NCI-H345 treated with DMSO at 0.1 percent for 48 hours (cell line): Measurements from ENCODE around the gene HS3ST3B1.

Experiments
- DNase-seq: peaks from one replicate; lab custom pipeline; 2025; ENCODE audit not compliant: unreplicated experiment; lab: John Stamatoyannopoulos, UW

The HS3ST3B1 gene

DNA sequence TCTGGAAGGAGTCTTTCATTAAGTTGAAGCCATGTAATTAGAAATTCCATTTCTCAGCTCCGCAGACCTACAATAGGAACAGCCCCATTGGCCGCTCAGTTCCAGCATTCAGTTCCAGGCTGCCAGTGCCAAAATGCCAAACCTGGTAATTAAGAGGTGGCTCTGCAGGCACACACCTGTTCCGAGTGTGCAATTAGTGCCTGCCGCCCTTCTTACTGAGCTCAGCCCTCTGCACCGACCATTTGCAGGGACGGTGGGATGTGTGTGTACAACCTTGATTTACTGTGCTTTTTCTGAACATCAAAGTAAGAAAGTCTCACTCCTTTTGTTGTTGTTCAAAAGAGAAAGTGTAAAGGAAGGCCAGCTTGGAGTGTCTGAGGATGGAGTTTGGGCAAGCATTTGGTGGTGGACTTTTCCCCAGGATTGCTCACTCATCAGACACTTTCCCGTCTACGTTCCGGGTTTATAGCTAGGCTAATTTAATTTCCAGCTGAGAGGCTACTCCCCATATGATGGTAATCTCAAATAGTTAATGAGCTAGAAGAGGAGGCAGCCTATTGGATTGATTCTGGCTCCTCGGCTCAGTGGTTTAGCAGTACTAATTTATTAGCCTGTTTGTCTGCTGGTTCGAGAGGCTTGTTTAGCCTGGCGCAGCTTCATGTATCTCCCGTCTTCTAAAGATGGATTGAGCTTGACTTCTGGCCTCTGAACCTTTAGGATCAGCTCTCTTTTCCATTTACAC lies 20.0 kb downstream of the HS3ST3B1 start:
- DNase-seq, result no peak

DNA sequence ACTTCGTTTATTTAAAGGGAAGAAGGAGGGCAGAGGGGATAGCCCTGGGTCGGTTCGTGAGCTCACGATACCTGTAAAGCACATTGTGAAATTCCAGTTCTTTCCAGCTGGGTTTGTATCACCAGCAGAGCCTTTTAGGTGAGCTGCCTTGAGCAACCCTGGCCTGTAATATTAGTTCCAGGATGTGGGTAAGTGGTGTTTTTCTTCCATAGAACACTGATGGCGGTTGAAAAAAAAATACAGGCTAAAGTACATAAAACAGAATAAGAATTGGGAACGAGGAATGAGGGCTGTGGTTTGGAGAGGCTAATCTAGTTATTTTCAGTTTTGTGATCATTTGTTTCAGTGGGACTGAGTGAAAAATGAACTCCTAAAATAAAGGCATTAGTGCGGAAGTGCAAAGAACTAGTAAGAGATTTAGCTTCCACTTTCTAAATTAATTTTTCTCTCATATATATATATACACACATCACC lies 20.6 kb downstream of the HS3ST3B1 start:
- DNase-seq, result no peak

DNA sequence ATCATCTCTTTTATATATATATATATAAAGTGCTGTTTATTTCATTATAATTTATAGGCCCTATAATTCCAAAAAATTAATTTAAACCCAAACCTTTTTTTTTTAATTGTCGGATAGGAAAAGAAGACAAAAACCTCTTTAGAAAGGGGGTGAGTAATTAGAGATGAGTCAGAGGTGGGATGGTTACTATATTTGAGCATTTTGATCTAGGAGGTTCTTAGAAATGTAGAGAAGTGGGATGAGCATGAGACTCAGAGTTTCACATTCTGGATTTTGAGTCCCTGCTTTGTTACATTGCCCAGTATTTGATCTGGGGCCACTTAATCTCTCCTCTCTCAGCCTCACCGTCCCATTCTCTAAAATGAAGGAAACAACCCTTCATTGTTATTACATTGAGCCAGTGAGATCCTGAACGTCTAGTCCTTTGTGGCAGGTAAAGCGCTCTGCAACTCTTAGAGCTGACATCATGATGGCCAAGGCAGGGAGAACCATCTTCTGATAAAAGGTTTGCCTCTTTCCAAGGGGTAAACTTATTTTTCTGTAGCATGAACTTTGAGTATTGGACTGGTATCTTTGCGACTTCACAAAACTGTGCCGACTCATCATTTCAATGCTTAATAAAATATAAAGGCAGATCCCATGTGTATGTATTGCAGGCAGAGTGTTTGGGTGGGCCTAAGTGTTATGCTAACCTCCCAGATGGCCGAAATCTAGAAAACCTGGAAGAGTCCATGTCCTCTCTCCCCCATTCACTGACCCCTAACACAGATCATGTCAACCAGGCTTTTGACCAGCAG lies 21.3 kb downstream of the HS3ST3B1 start:
- DNase-seq, result no peak

DNA sequence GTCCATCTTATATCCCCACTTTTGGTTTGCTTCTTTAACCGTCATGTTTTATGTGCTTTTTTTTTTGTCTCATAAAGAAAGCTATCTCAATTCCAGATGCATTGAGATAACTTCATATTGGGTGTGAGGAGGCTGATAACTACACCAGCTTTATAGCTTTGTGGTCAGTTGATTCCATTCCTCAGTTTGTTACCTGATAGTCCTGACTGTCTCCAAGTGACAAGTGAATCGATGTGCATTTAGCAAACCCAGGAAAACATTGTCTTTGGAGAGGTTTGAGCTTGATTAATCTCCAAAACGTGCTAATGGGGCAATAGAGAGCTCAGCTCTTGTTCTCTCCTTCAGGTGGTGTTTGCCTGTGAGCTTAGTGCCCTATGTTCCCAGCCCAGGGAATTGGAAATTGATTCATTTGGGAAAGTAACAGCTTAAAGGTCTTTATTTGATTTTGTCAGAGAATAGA lies 22.7 kb downstream of the HS3ST3B1 start:
- DNase-seq, result no peak

DNA sequence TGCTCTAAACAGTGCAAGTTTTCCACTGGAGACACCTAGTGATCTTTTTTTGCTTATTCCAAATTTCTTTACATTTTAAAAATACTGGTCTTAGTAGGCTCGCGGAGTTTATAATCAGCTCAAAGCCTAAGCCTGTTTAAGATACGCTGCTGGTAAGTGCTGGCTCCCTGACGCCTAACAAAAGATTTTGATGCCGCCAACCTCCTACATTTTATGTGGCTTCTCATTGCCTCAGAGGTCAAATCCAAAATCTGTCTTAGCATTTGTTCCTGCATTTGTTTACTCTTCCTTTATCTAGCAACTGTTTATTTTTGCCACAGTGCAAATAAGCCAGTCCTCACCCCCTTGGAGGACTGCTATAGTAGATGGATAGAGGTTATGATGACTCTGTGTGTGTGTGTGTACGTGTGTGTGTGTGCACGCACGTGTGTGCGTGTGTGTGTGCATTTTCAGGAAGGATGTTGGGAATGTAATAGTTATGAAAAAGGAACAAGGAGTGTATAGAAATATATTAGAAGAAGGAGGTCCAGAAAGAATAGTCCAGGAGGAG lies 24.8 kb downstream of the HS3ST3B1 start:
- DNase-seq, result no peak

DNA sequence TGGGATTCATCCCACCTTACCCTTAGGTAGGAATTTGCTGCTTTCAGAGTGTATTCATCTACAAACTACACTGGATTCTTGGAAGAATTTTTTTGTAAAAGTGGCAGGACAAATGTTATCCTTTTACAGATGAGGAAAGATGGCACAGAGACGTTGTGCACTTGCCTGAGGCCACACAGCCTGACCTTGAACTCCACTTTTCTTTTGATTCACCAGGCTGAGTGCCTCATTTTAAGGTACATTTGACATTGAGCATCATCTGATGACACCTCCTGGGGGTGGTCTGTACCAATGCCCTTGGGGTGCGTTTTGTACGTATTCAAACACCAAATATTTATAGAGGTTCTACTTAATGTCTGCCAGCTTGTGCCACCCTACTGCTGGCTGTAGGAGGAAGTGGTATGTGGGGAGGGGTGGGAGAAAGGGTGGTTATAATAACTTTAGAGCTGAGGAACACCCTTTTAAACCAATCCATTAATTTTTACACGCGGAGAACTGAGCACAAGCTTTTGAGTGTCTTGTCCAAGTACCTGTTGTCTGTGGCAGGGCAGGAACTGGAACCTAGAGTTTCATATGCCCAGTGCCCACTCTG lies 29.1 kb downstream of the HS3ST3B1 start:
- no peak for DNase-seq

DNA sequence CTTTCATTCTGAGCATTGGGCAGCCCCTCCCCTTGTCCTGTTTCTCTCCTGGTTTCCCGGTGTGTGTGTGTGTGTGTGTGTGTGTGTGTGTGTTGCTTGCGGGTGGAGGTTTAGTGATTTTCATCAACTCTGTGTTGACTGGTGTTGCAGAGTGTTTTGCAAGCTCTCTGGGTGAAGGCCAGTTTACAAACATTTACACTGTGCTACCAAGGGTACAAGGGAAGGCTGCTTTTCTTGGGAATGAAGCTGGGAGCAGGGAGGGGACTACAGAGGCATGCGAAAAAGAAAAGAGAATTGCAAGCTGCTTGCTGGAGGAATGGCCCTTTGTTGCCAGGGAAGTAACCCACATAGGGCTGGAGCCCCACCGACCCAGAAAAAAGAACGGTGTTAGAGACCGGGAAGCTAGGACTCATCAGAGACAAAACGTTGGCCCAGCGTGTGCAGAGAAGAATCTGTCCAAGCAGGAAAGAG lies 29.6 kb downstream of the HS3ST3B1 start:
- no peak for DNase-seq

DNA sequence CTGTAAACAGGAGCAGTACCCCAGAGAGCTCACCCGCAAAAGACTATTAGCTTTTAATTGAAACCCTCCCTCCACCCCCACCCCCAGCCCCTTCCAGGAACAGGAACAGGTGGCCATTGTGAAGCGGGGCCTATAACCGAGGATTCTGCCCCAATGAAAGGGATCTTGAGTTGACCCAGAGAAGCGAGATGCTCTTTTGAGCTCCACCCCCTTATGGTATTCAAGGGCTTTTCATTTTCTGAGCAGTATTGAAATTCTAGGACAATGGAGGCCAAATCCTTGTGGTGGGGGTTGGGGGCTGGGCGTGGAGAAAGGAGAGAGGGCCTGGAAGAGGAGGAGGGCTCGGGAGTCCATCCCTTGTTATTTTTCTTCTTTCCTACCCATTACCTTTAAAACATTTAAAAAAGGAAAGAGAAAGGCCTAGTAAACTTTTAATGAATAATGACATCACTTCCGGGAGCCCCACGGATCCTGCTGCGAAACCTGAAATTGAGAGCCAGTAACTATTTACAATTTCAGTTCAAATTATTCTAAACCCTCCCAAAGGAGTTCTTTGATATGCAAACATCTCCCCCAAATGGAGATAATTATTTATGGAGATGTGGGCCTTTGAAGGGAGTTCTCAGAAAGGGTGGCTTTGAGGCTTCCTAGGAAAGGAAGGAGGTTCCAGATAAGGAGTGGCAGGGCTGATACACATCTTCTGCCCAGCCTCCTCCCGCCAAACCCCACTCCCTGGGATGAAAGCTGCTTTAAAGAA lies 30.5 kb downstream of the HS3ST3B1 start:
- DNase-seq, result no peak

DNA sequence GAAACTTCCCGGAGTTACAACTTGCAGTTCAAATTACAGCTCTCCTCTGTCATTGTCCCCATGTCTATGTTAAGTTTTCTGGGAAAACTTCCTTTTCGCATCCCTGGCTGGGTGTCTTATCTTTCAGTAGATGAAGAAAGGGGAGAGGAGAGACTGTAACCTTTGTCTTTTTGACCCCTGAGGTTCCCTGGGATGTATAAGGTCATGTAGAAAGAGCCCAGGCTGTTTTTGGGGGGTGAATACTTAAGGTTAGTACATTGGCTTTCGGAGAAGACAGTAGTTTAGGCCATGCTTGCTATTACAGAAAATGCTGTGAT lies 31.1 kb downstream of the HS3ST3B1 start:
- no peak for DNase-seq

DNA sequence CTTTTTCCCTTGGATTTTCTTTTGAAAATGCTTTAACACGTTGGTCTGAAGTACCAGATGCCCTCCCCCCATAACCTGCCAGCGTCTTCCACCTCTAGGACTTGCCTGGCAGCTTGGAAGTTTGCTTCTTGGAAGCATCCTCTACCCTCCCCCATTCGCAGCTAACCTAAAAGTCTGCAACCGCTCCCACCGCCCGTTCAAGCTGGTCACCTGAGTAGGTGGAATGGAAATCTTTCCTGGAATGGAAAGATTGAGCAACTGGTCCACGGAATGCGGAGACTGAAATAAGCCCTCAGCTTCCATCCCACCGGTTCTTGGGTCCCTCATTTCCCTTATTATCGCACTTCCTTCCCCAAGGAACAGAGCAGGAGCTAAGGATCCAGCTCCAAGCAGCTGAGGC lies 31.4 kb downstream of the HS3ST3B1 start:
- DNase-seq, result no peak

DNA sequence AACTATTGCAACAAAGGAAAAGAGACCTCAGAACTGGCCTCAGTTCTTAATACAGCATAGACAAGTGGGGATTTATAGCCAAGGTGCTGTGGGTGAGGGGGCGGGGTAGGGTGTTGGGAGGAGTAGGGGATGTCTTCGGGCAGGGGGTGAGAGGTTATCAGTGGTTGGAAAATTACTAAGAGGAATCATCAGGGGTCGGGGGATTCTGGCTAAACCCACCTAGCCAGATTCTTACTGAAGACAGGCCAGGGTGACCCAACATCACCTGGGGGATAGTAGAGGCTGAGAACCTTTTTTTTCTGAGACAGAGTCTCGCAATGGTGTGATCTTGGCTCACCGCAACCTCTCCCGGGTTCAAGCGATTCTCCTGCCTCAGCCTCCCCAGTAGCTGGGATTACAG lies 32.6 kb downstream of the HS3ST3B1 start:
- DNase-seq, result no peak

DNA sequence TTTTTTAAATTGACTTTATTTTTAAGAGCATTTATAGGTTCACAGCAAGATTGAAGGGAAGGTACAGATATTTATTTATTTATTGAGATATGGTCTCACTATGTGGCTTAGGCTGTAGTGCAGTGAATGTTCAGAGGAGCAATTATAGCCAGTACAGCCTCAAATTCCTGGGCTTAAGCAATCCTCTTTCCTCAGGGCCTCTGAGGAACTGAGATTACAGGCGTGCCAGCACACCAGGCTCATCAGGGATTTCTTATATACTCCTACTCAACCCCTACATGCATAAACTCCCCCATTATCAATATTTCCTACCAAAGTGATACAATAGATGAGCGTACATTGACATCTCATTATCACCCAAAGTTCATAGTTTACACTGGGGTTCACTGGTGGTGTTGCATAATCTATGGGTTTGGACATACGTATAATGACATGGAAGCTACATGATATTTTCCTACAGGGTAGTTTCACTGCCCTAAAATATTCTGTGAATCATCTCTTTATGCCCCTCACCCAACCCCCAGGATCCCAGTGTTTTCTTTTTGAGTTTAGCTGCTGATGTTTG lies 33.5 kb downstream of the HS3ST3B1 start:
- no peak for DNase-seq

DNA sequence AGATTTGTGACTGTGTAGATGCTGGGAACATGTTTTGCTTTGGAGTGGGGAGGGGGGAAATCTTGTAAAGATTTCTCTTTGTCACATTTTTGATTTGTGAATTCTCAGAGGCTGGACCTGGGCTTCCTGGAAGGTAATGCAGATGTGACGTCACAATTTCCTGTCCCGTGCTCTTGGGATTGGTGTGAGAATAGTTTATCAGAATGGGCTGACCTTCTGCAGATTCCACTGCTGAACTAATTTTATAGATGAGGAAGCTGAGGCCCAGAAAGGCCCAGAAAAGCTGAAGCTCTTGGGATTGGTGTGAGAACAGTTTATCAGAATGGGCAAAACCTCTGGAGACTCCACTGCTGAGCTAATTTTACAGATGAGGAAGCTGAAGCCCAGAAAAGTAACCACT lies 34.0 kb downstream of the HS3ST3B1 start:
- no peak for DNase-seq

DNA sequence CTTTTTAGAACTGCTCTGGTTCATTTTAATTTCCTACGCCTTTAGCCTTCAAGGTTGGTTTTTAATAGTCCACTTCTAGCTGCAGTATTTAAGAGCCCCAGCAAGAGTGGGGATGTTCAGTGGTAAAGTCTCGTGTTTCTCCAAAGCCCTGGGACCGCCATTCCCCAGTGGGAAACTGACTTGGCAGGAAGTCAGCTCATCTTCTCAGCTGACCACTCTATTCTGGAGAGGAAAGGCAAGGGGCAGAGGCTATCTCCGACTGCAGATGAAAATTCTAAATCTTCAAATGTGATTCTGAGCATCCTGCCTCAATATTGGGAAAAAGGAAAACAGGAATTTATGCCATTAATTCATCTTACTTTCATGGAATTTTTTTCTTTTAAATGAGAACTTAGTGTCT lies 35.5 kb downstream of the HS3ST3B1 start:
- no peak for DNase-seq

DNA sequence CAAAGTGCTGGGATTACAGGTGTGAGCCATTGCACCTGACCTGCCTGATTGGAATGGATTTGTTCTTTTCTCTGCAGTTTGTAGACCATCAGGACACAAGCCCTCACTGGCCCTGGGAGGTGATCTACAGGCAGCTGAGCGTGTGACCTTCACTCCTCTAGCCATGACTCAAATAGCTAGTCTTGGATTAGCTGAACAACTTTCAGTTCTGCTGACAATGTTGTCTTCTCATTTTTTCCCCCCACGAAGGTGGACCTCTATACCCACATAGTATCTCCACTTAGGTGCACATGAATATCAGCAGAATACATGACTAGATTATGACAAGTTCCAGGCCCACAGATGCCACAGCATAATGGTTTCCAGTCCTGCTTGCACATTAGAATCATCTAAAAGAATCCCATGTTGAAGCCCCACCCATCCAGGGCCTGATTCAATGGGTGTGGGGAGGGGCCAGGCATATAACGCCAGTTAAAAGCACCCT lies 36.8 kb downstream of the HS3ST3B1 start:
- DNase-seq, result no peak

DNA sequence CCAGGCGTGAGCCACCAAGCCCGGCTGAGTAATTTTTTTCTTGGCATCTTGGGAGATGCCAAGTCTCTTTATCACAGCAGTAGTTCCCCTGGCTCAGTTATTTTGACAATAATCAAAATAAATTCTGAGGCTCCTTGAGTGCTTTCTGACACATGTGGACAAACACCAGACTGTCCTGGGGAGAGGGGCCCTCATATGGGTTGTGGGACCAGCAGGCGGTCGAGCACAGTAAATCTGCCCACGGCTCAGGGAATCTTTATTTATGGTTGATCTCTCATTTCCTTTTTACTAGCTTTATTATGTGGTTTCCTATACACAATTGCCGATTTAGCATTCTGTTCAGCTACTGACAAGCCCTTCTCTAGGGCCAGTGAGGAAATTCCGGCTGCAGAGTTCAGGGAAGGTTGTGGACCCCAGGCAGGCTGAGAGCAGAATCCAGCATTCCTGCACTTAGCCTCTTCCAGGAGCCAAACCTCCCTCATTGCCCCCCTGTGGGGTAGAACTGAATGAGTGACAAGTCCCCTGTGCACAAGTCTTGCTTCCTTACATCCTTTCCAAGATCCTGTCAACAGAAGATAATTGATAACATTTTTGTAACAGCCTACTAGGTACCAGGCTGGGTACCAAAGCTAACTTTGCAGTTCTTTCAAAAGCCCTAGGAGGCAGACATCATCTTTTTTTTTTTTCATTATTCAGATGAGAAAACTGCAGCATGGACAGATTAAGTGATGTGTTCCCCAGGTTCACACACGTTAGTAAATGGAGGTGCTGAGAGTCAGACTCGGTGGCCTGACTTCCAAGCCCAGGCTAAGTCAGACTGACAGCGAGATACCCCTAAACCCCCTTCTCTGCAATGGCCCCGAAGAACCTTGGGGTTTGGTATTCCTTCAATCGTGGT lies 40.2 kb downstream of the HS3ST3B1 start:
- no peak for DNase-seq

DNA sequence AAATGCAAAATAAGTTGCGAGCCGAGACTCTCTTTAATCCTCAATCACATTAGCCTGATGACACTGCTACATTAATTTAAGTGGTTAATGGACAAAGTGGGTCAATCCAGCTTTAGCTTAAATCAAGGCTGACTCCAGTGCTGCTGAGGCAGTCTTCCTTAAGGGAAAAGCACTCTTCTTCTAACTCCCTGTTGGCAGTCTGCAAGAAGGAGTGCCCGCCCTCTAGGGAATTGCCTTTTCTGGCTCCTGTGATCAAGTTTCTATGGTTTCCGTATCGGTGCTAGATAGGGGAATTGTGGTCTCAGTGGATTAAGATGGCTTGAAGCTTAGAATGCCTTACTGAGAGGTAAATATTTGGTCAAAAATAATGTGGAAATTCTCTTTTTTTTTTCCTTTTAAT lies 41.0 kb downstream of the HS3ST3B1 start:
- no peak for DNase-seq

DNA sequence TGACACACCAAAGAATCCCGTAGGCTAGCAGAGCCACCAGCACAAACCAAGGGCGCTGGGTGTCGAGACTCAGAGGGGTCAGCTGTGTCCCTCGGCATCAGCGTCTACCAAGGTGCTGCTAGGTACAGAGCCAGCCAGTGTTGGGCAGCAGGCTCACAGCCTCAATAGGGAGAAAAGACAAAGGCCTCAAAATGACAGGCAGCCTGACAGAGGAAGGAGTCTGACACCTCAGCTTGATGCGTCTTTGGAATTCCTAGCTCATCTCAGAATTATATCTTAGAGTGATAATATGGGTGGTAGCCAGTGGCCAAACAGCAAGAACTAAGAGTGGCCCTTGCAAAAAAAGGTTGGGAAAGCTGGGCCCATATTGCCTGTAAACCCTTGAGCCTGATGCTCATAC lies 45.9 kb downstream of the HS3ST3B1 start:
- no peak for DNase-seq

DNA sequence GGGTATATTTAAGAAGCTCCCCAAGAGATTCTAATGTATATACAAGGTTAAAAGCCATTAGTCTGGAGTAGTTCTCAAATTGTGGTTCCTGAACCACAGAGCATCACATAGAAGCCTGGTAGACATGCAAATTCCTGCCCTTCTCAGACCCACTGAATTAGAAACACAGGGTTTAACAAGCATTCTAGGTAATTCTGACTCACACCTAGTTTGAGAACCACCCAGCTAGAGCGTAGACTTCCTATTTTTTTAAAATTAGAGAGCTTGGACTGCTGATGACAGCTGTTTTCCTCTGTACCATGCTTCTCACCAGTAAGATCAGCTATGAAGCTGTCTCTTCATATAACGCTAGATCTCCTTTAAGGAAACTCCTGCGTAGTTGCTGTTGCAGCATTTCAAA lies 50.6 kb downstream of the HS3ST3B1 start:
- DNase-seq, result no peak
